ENCODE results near the gene PLPP1.

Gene PLPP1

GRCh38 chr5:55446640-55447351 is 88.0 kb downstream of the PLPP1 start:
- no peak for DNase-seq (ENCODE audit: low spot score)

- DNase-seq (ENCODE audit: low spot score) = no peak
These were observed 89.0 kb downstream of the PLPP1 start for GRCh38 chr5:55445791-55446190.

GRCh38 chr5:55441954-55442353 is 92.8 kb downstream of the PLPP1 start:
- no peak for DNase-seq (ENCODE audit: low spot score)

GRCh38 chr5:55441107-55441771 is 93.5 kb downstream of the PLPP1 start:
- DNase-seq (ENCODE audit: low spot score) = no peak

- DNase-seq (ENCODE audit: low spot score) = no peak
These were observed 94.5 kb downstream of the PLPP1 start for GRCh38 chr5:55440188-55440646.

- no peak for DNase-seq (ENCODE audit: low spot score)
These were observed 95.8 kb downstream of the PLPP1 start for GRCh38 chr5:55438998-55439397.

GRCh38 chr5:55437859-55438206 is 96.9 kb downstream of the PLPP1 start:
- no peak for DNase-seq (ENCODE audit: low spot score)

- no peak for DNase-seq (ENCODE audit: low spot score)
These were observed 97.3 kb downstream of the PLPP1 start for GRCh38 chr5:55437452-55437851.

- no peak for DNase-seq (ENCODE audit: low spot score)
These were observed 102.2 kb downstream of the PLPP1 start for GRCh38 chr5:55432549-55432948.

GRCh38 chr5:55429613-55430253 is 105.0 kb downstream of the PLPP1 start:
- no peak for DNase-seq (ENCODE audit: low spot score)

- no peak for DNase-seq (ENCODE audit: low spot score)
These were observed 105.5 kb downstream of the PLPP1 start for GRCh38 chr5:55429221-55429612.

- no peak for DNase-seq (ENCODE audit: low spot score)
These were observed 107.6 kb downstream of the PLPP1 start for GRCh38 chr5:55427157-55427556.

GRCh38 chr5:55426455-55426854 is 108.3 kb downstream of the PLPP1 start:
- no peak for DNase-seq (ENCODE audit: low spot score)

- no peak for DNase-seq (ENCODE audit: low spot score)
These were observed 113.7 kb downstream of the PLPP1 start for GRCh38 chr5:55421074-55421529.

GRCh38 chr5:55418994-55419968 is 115.5 kb downstream of the PLPP1 start:
- DNase-seq (ENCODE audit: low spot score) = no peak

- DNase-seq (ENCODE audit: low spot score) = no peak
These were observed 118.5 kb downstream of the PLPP1 start for GRCh38 chr5:55416306-55416705.

- no peak for DNase-seq (ENCODE audit: low spot score)
These were observed 119.7 kb downstream of the PLPP1 start for GRCh38 chr5:55415071-55415470.

- no peak for DNase-seq (ENCODE audit: low spot score)
These were observed 121.1 kb downstream of the PLPP1 start for GRCh38 chr5:55413644-55414043.

GRCh38 chr5:55411876-55412275 is 122.9 kb downstream of the PLPP1 start:
- DNase-seq (ENCODE audit: low spot score) = no peak

- no peak for DNase-seq (ENCODE audit: low spot score)
These were observed 123.9 kb downstream of the PLPP1 start for GRCh38 chr5:55410845-55411244.

GRCh38 chr5:55409775-55410174 is 125.0 kb downstream of the PLPP1 start:
- DNase-seq (ENCODE audit: low spot score) = no peak

GRCh38 chr5:55407984-55408383 is 126.8 kb downstream of the PLPP1 start:
- DNase-seq (ENCODE audit: low spot score) = no peak

Data from ecto neural progenitor cell (in vitro differentiated cells).